ENCODE results near the gene SLC25A21. TPM values are rescaled to one million over a fixed set of nuclear protein-coding genes. Genes with fewer than 3 reads are reported as not detected.

SLC25A21 gene
- total RNA-seq, 1 experiment from 2014 or later, result 7.1 TPM

- no peaks in the 10 kb centered on the region for H3K23me2 ChIP-seq (ENCODE audit: insufficient read length, low read depth, low read length, poor library complexity, severe bottlenecking)
- no peak overlapping the region for H3K56ac ChIP-seq (ENCODE audit: insufficient read length, low read depth, low read length)
- Mint-ChIP-seq H3K27me3 (ENCODE audit: low read depth) (peaks cover 3% of the 10 kb centered on the region; the same call in 1 of the 2 replicates), H3K27ac (no peak overlapping the region; a peak in 1 of 7 replicates), H3K9me3 (no peaks in the 10 kb centered on the region), H3K4me3 (no peak overlapping the region), H3K4me1 (peaks cover 10 to 13% of the 10 kb centered on the region in 2 experiments; a peak in 3 of 4 replicates), H3K36me3 (ENCODE audit: insufficient read depth in 1 of 3, low read depth in 3 of 3) (no peaks in the 10 kb centered on the region)
- TF ChIP-seq, protein P1, sequence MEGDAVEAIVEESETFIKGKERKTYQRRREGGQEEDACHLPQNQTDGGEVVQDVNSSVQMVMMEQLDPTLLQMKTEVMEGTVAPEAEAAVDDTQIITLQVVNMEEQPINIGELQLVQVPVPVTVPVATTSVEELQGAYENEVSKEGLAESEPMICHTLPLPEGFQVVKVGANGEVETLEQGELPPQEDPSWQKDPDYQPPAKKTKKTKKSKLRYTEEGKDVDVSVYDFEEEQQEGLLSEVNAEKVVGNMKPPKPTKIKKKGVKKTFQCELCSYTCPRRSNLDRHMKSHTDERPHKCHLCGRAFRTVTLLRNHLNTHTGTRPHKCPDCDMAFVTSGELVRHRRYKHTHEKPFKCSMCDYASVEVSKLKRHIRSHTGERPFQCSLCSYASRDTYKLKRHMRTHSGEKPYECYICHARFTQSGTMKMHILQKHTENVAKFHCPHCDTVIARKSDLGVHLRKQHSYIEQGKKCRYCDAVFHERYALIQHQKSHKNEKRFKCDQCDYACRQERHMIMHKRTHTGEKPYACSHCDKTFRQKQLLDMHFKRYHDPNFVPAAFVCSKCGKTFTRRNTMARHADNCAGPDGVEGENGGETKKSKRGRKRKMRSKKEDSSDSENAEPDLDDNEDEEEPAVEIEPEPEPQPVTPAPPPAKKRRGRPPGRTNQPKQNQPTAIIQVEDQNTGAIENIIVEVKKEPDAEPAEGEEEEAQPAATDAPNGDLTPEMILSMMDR (conservative IDR thresholded peaks at IDR 0.05), result no peak
- no peaks in the 10 kb centered on the region; the same call in 1 of the 2 replicates for H3K4me1 ChIP-seq (ENCODE audit: insufficient read depth, low read length)
- H3K79me1 ChIP-seq (ENCODE audit: insufficient read depth, low read depth, low read length, poor library complexity, severe bottlenecking), result no peaks in the 10 kb centered on the region
- no peak overlapping the region for H4K5ac ChIP-seq (ENCODE audit: insufficient read length, low read depth, low read length)
- no peak overlapping the region for H3K27ac ChIP-seq (ENCODE audit: insufficient read length, low read depth, low read length)
- no peak overlapping the region for H2AFZ ChIP-seq (ENCODE audit: low read length)
- no peaks in the 10 kb centered on the region for H3K9me3 ChIP-seq (ENCODE audit: control insufficient read depth, low read depth, low read length)
- no peak overlapping the region for H3K23ac ChIP-seq (ENCODE audit: insufficient read length, low read depth, low read length)
- no peaks in the 10 kb centered on the region for H3K27me3 ChIP-seq (ENCODE audit: insufficient read depth, low read length)
- H2BK12ac ChIP-seq (ENCODE audit: insufficient read length, low read depth, low read length), result no peak overlapping the region
- H3T11ph ChIP-seq (ENCODE audit: low read length), result no peak overlapping the region
- no peak for DNase-seq
- no peak overlapping the region for H4K8ac ChIP-seq (replicated peaks; ENCODE audit: insufficient read length, low read depth, low read length)
- no peak overlapping the region for H3K4me2 ChIP-seq (ENCODE audit: insufficient read depth, insufficient read length, low read length)
- no CpG with 5 or more reads among the region's 1 CpG for WGBS (ENCODE audit: extremely low coverage, insufficient read length, low lambda C conversion rate)
- no peak overlapping the region for H2BK120ac ChIP-seq (ENCODE audit: low read depth, low read length, poor library complexity, severe bottlenecking)
- H4K20me1 ChIP-seq (ENCODE audit: control insufficient read depth, insufficient read depth, insufficient read length), result no peaks in the 10 kb centered on the region
- no peak overlapping the region for H3K18ac ChIP-seq (ENCODE audit: insufficient read length, low read depth, low read length)
- H3K9ac ChIP-seq (ENCODE audit: extremely low read depth, insufficient read length, low read length), result no peak overlapping the region
- H3K4ac ChIP-seq (ENCODE audit: low read depth, low read length), result no peak overlapping the region
- H2BK5ac ChIP-seq (ENCODE audit: insufficient read length, low read length), result no peak overlapping the region
- no peak overlapping the region for H2BK15ac ChIP-seq (ENCODE audit: low read depth, low read length)
- no peaks in the 10 kb centered on the region for H3K79me2 ChIP-seq (ENCODE audit: insufficient read depth, low read length)
- no peak overlapping the region for H2AK5ac ChIP-seq (ENCODE audit: insufficient read length, low read length)
- no peak overlapping the region for H3K14ac ChIP-seq (ENCODE audit: insufficient read depth, low read length)
- H2BK20ac ChIP-seq (ENCODE audit: low read depth, low read length, poor library complexity, severe bottlenecking), result no peak overlapping the region
- H4K91ac ChIP-seq (ENCODE audit: insufficient read length, low read depth, low read length), result no peak overlapping the region
These were observed 238.1 kb downstream of the SLC25A21 start for GRCh38 chr14:36934304-36934703.

Measured in H9 (cell line).